Measurements from ENCODE around the gene SIPA1. TPM values are rescaled to one million over a fixed set of nuclear protein-coding genes. Genes with fewer than 3 reads are reported as not detected.

SIPA1 gene
- total and polyA plus RNA-seq, 2 of the 8 experiments (the other 6 are each of a cell fraction or from before 2014, with no cell fraction given), result 35.3 to 72.2 TPM

- Histone ChIP-seq H3K14ac (ENCODE audit: insufficient read length) (no peak overlapping the region), H2AFZ (ENCODE audit: low read length) (no peak overlapping the region), H4K91ac (replicated peaks; ENCODE audit: insufficient read length, low read length) (no peak overlapping the region), H3K9me3 (ENCODE audit: insufficient read depth in 2 of 2, low read depth in 1 of 2, low read length in 1 of 2) (no peaks in the 10 kb centered on the region), H3K4ac (replicated peaks; ENCODE audit: insufficient read length, low read depth, low read length) (no peak overlapping the region), H3K36me3 (ENCODE audit: control insufficient read depth in 2 of 4, insufficient read depth in 4 of 4, low read length in 3 of 4) (peaks cover 7 to 46% (median 22%) of the 10 kb centered on the region in 4 experiments; a peak in 7 of 8 replicates), H2BK120ac (replicated peaks; ENCODE audit: low read depth, low read length) (no peak overlapping the region), H3K56ac (replicated peaks; ENCODE audit: insufficient read length, low read depth, low read length) (no peak overlapping the region), H3K79me2 (ENCODE audit: control insufficient read depth in 1 of 2, insufficient read depth in 2 of 2, low read length in 2 of 2) (peaks cover 6 to 16% of the 10 kb centered on the region in 2 experiments), H2BK5ac (ENCODE audit: low read depth, low read length) (no peak overlapping the region), H3K79me1 (ENCODE audit: low read depth, low read length) (peaks cover 16% of the 10 kb centered on the region), H3K4me2 (ENCODE audit: insufficient read depth in 1 of 2, low read depth in 2 of 2, low read length in 2 of 2) (no peak overlapping the region), H4K8ac (ENCODE audit: extremely low read depth, insufficient read depth, low read length) (no peak overlapping the region), H3K9ac (replicated peaks in 1 of 4; ENCODE audit: extremely low read depth in 1 of 4, low read depth in 3 of 4, low read length in 3 of 4) (no peak overlapping the region), H2BK12ac (ENCODE audit: low read depth, low read length) (no peak overlapping the region), H3K27ac (ENCODE audit: low read depth, low read length) (no peak overlapping the region), H3K4me1 (replicated peaks in 1 of 4; ENCODE audit: control insufficient read depth in 3 of 4, insufficient read depth in 4 of 4, low read length in 3 of 4) (peaks cover 0 to 9% (median 3%) of the 10 kb centered on the region in 4 experiments; a peak in 4 of 7 replicates), H3K4me3 (ENCODE audit: extremely low read depth in 1 of 4, insufficient read depth in 2 of 4, low read depth in 3 of 4, low read length in 4 of 4) (no peak overlapping the region), H4K5ac (ENCODE audit: insufficient read length, low read depth, low read length) (no peak overlapping the region), H2BK20ac (ENCODE audit: low read length) (no peak overlapping the region), H3K18ac (ENCODE audit: extremely low read depth, low read length) (no peak overlapping the region), H2AK5ac (ENCODE audit: low read depth, low read length) (no peak overlapping the region), H3K23ac (ENCODE audit: insufficient read length) (no peak overlapping the region), H2BK15ac (ENCODE audit: low read length) (no peak overlapping the region), H3K27me3 (replicated peaks in 1 of 4; ENCODE audit: control insufficient read depth in 3 of 4, extremely low read depth in 1 of 4, insufficient read depth in 3 of 4, low read length in 3 of 4) (no peaks in the 10 kb centered on the region), H3K23me2 (ENCODE audit: low read depth, low read length) (peaks cover 10% of the 10 kb centered on the region), H4K20me1 (replicated peaks in 1 of 2; ENCODE audit: control insufficient read depth in 1 of 2, insufficient read depth in 2 of 2, low read length in 2 of 2) (peaks cover 5 to 39% of the 10 kb centered on the region in 2 experiments)
- DNase-seq (ENCODE audit: low read depth in 1 of 2, low spot score in 2 of 2) (no peak), FAIRE-seq (no peak)
- TF ChIP-seq GTF2F1 (IDR thresholded peaks at IDR 0.05; ENCODE audit: borderline replicate concordance, low read depth, low read length) (no peak), CHD1 (IDR thresholded peaks at IDR 0.05; ENCODE audit: low read depth, low read length) (no peak), POU5F1 (IDR thresholded peaks at IDR 0.05; ENCODE audit: low read depth, low read length) (no peak), CEBPB (IDR thresholded peaks at IDR 0.05; ENCODE audit: low read depth, low read length) (no peak), RNF2 (IDR thresholded peaks at IDR 0.05; ENCODE audit: borderline replicate concordance, low read depth, low read length, missing control alignments, poor library complexity, severe bottlenecking) (no peak), EZH2 (IDR thresholded peaks at IDR 0.05; ENCODE audit: low read depth, low read length, severe bottlenecking) (no peak), BRCA1 (IDR thresholded peaks at IDR 0.05; ENCODE audit: low read depth, low read length) (no peak), JUND (IDR thresholded peaks at IDR 0.05; ENCODE audit: low read length) (no peak), YY1 (IDR thresholded peaks at IDR 0.05; ENCODE audit: low read depth, low read length) (no peak)
- ChIA-PET POLR2A (ENCODE audit: partially characterized antibody) (interaction anchor here (1.0 to 5.7 kb wide), 3 partner anchors 13 to 18 kb away, joined by 4 to 38 read pairs (median 6); partner anchors contain the start of gene SIPA1), CTCF (ENCODE audit: partially characterized antibody) (interaction anchor here (2.1 kb wide), 1 partner anchor 25 kb away, joined by 8 read pairs; no protein-coding TSS in a partner anchor)
- 94% methylated on average over 27 of the region's 29 CpGs; no CpG with 5 or more reads in 1 of the 2 experiments for WGBS, 2 experiments (ENCODE audit: extremely low coverage in 1 of 2, insufficient coverage in 1 of 2, insufficient read length in 1 of 2, insufficient replicate concordance in 2 of 2, low coverage in 1 of 2, low lambda C conversion rate in 2 of 2, missing lambda C conversion rate in 1 of 2)
These were observed 18.5 kb upstream of the SIPA1 start for GRCh38 chr11:65619281-65619928.

All from H1 (cell line).